A549 (cell line): ENCODE results near the gene GNA12. TPM values are rescaled to one million over a fixed set of nuclear protein-coding genes. Genes with fewer than 3 reads are reported as not detected.
A peak's percentile ranks its signal among the peaks of the same experiment; 100 is the strongest.

Source experiments
- ATAC-seq, 2 experiments: fragments of 200-7000 bp in 1 of 2; fragments of >200 bp in 1 of 2; cut with Nextera tagmentation in 1 of 2; cut with Tn5 transposase in 1 of 2; 3 replicates each; pipeline versions ENCODE4 v1.8.0 to v1.9.1; 2018 to 2020; ENCODE audit warnings: mild to moderate bottlenecking in 1 of 2, moderate library complexity in 1 of 2
- CTCF ChIA-PET: fragments of 300-600 bp; sonication (Branson Sonifier 250); formaldehyde crosslinking; extraction: SDS; loops from one replicate; lab custom pipeline; 2021; ENCODE audit warnings: antibody characterized with exemption, inconsistent platforms; lab: Yijun Ruan, JAX
- POLR2A ChIA-PET: fragments of 350-600 bp; formaldehyde crosslinking; extraction: SDS; loops from one replicate; lab custom pipeline; 2021; ENCODE audit warnings: antibody characterized with exemption, inconsistent platforms; lab: Yijun Ruan, JAX
- DNase-seq, 2 experiments: peaks; one replicate each; pipeline versions ENCODE4 v3.0.0 to v3.0.0-alpha.2; 2011 to 2016; ENCODE audit warnings: low read depth in 1 of 2, low spot score in 1 of 2
- FAIRE-seq: peaks from 2 replicates; lab custom pipeline; 2011; peaks lifted over from hg19 to GRCh38; lab: Jason Lieb, UNC
- H3K27ac ChIP-seq, 2 experiments: fragments of >200 bp; sonication (Bioruptor Twin); formaldehyde crosslinking; 3 replicates each; pipeline ENCODE4 v1.5.1; 2016 to 2017
- H3K4me1 ChIP-seq: fragments of >200 bp; sonication (Bioruptor Twin); formaldehyde crosslinking; 3 replicates; pipeline ENCODE4 v1.6.1; 2016
- H3K4me2 ChIP-seq: fragments of >200 bp; sonication (Bioruptor Twin); formaldehyde crosslinking; 3 replicates; pipeline ENCODE4 v1.6.1; 2016
- H3K4me3 ChIP-seq: fragments of >200 bp; sonication (Bioruptor Twin); formaldehyde crosslinking; 3 replicates; pipeline ENCODE4 v1.5.1; 2016
- H3K9me3 ChIP-seq: fragments of >200 bp; sonication (Bioruptor Twin); formaldehyde crosslinking; 3 replicates; pipeline ENCODE4 v1.6.1; 2016
- CEBPB ChIP-seq, 2 experiments: fragments of >200 bp in 1 of 2; sonication (Bioruptor Twin) in 1 of 2; formaldehyde crosslinking in 1 of 2; IDR thresholded peaks; 2 replicates each; pipeline ENCODE4 v1.6.1; 2012 to 2016
- CHD4 ChIP-seq: fragments of 200-600 bp; sonication (generic); IDR thresholded peaks from 2 replicates; pipeline ENCODE4 v1.6.1; 2016; ENCODE audit warnings: antibody characterized with exemption, mild to moderate bottlenecking, borderline replicate concordance
- ESRRA ChIP-seq: fragments of 150-350 bp; IDR thresholded peaks from 2 replicates; pipeline ENCODE4 v1.6.1; 2014; ENCODE audit warnings: mild to moderate bottlenecking, low read length, borderline replicate concordance
- GATA3 ChIP-seq: IDR thresholded peaks from 2 replicates; pipeline ENCODE4 v1.6.1; 2012; ENCODE audit warnings: borderline replicate concordance
- JUNB ChIP-seq: fragments of >200 bp; sonication (Bioruptor Twin); formaldehyde crosslinking; IDR thresholded peaks from 2 replicates; pipeline ENCODE4 v1.6.1; 2016
- KDM5A ChIP-seq: fragments of 200-600 bp; sonication (generic); IDR thresholded peaks from 2 replicates; pipeline ENCODE4 v1.6.1; 2016; ENCODE audit warnings: antibody characterized with exemption, mild to moderate bottlenecking
- NR3C1 ChIP-seq: fragments of >200 bp; sonication (Bioruptor Twin); formaldehyde crosslinking; IDR thresholded peaks from 3 replicates; pipeline ENCODE4 v1.6.1; 2017
- PHF8 ChIP-seq: fragments of 200-600 bp; sonication (generic); IDR thresholded peaks from 2 replicates; pipeline ENCODE4 v1.6.1; 2016; ENCODE audit warnings: low read depth, mild to moderate bottlenecking, antibody characterized with exemption, moderate library complexity, borderline replicate concordance
- RAD21 ChIP-seq, 2 experiments: fragments of >200 bp in 1 of 2; sonication (Bioruptor Twin) in 1 of 2; formaldehyde crosslinking in 1 of 2; IDR thresholded peaks in 1 of 2; conservative IDR thresholded peaks in 1 of 2; 2 replicates in 1 of 2; 3 replicates in 1 of 2; pipeline ENCODE4 v1.6.1; 2012 to 2018; ENCODE audit warnings: inconsistent platforms in 1 of 2
- SREBF2 ChIP-seq: fragments of 450-650 bp; IDR thresholded peaks from 2 replicates; pipeline ENCODE4 v1.6.1; 2014; ENCODE audit warnings: mild to moderate bottlenecking, moderate library complexity
- TP53 ChIP-seq: fragments of 250-450 bp; sonication (Bioruptor Pico); IDR thresholded peaks from 2 replicates; pipeline ENCODE4 v1.5.0; 2021; ENCODE audit warnings: mild to moderate bottlenecking, moderate library complexity
- ZC3H11A ChIP-seq: fragments of 450-650 bp; IDR thresholded peaks from 2 replicates; pipeline ENCODE4 v1.6.1; 2014; ENCODE audit warnings: antibody characterized with exemption, mild to moderate bottlenecking
- ZSCAN20 ChIP-seq: fragments of 250-450 bp; sonication (Bioruptor Pico); IDR thresholded peaks from 2 replicates; pipeline ENCODE4 v1.8.0; 2022; ENCODE audit warnings: mild to moderate bottlenecking, moderate library complexity
- WGBS: methylation state at CpG from one replicate; pipeline ENCODE4 v1.1.6; 2017; ENCODE audit errors: missing lambda C conversion rate; 5-methylcytosine and 5-hydroxymethylcytosine counted together
- polyA plus RNA-seq, 4 experiments: library from polyadenylated mRNA; depleted of rRNA in 3 of 4; stranded (reverse); fragments of >200 nt; fragmentation: RNase III in 1 of 4; extraction: RNeasy Plus Mini Kit Qiagen cat#74134 plus additional on column Dnase treatment in 1 of 4; gene quantifications; 2 replicates in 3 of 4; 3 replicates in 1 of 4; pipeline ENCODE4 v1.2.3, GENCODE V29; 2011 to 2017
- TF ChIP-seq, protein P1 (sequence below): IDR thresholded peaks from 2 replicates; pipeline ENCODE4 v1.6.1; 2012; ENCODE audit warnings: low read depth, borderline replicate concordance
- TF ChIP-seq, protein P2 (sequence below): fragments of 150-350 bp; IDR thresholded peaks from 2 replicates; pipeline ENCODE4 v1.6.1; 2014; ENCODE audit warnings: low read depth, mild to moderate bottlenecking, low read length
- TF ChIP-seq, protein P3 (sequence below): fragments of 450-650 bp; IDR thresholded peaks from 2 replicates; pipeline ENCODE4 v1.6.1; 2014; ENCODE audit warnings: antibody characterized with exemption
- TF ChIP-seq, protein P4 (sequence below): IDR thresholded peaks from 2 replicates; pipeline ENCODE4 v1.6.1; 2012
- TF ChIP-seq, protein P5 (sequence below): fragments of 250-450 bp; sonication (Bioruptor Pico); IDR thresholded peaks from 2 replicates; pipeline ENCODE4 v1.5.0; 2020; ENCODE audit warnings: low read depth, mild to moderate bottlenecking, moderate library complexity
- TF ChIP-seq, protein P6 (sequence below): fragments of >200 bp; sonication (Bioruptor Twin); formaldehyde crosslinking; IDR thresholded peaks from 3 replicates; pipeline ENCODE4 v1.6.1; 2016

Gene GNA12
- polyA plus RNA-seq, 2 of the 4 experiments (the other 2 are of a cell fraction), result 33.0 to 43.7 TPM

DNA sequence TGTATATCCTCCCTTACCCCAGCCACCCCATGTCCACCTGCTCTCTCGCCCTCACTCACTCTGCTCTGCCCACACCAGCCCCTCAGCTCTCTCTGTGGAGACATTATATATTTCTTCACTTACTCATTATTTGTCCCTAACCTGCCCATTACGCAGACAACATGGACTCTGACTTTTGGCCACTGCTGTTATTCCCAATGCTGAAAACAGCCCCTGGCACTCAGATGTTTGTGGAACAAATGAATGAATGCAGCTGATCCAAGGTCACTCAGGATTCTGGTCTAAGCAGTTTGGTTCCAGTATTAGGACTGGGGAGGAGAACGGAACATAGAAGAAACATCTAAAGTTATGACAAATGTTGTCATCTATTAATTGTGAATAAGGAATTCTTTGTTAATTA lies 26.7 kb downstream of the GNA12 start:
- DNase-seq, result no peak
- CTCF ChIA-PET, result interaction anchor here (0.6 kb wide), 1 partner anchor 347 kb away, joined by 3 read pairs; no protein-coding TSS in a partner anchor
- Histone ChIP-seq H3K4me1 (peaks cover 63% of the 10 kb centered on the region), H3K4me2 (peak overlapping the region; percentile 22; the same call in 2 of the 3 replicates), H3K9me3 (no peaks in the 10 kb centered on the region), H3K27ac (peak overlapping the region; percentile 5 to 53; a peak in 3 of 6 replicates), H3K4me3 (no peak overlapping the region)
- FAIRE-seq, result no peak
- no peak for ATAC-seq
- POLR2A ChIA-PET, result no interaction called here
- 58% methylated on average over 3 of the region's 3 CpGs for WGBS
- TF ChIP-seq SREBF2 (no peak), JUNB (no peak), ZSCAN20 (CRISPR knock-in tag) (no peak), ZC3H11A (no peak), GATA3 (no peak), KDM5A (no peak), CEBPB (IDR thresholded peaks at IDR 0.05) (no peak), RAD21 (conservative IDR thresholded peaks at IDR 0.05 in 1 of 2, IDR thresholded peaks at IDR 0.05 in 1 of 2) (no peak), TP53 (CRISPR knock-in tag) (no peak), NR3C1 (no peak)
- TF ChIP-seq, protein P1, sequence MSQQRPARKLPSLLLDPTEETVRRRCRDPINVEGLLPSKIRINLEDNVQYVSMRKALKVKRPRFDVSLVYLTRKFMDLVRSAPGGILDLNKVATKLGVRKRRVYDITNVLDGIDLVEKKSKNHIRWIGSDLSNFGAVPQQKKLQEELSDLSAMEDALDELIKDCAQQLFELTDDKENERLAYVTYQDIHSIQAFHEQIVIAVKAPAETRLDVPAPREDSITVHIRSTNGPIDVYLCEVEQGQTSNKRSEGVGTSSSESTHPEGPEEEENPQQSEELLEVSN, result no peak
- TF ChIP-seq, protein P2, sequence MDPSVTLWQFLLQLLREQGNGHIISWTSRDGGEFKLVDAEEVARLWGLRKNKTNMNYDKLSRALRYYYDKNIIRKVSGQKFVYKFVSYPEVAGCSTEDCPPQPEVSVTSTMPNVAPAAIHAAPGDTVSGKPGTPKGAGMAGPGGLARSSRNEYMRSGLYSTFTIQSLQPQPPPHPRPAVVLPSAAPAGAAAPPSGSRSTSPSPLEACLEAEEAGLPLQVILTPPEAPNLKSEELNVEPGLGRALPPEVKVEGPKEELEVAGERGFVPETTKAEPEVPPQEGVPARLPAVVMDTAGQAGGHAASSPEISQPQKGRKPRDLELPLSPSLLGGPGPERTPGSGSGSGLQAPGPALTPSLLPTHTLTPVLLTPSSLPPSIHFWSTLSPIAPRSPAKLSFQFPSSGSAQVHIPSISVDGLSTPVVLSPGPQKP, result no peak
- TF ChIP-seq, protein P3, sequence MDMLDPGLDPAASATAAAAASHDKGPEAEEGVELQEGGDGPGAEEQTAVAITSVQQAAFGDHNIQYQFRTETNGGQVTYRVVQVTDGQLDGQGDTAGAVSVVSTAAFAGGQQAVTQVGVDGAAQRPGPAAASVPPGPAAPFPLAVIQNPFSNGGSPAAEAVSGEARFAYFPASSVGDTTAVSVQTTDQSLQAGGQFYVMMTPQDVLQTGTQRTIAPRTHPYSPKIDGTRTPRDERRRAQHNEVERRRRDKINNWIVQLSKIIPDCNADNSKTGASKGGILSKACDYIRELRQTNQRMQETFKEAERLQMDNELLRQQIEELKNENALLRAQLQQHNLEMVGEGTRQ, result no peak
- TF ChIP-seq, protein P4, sequence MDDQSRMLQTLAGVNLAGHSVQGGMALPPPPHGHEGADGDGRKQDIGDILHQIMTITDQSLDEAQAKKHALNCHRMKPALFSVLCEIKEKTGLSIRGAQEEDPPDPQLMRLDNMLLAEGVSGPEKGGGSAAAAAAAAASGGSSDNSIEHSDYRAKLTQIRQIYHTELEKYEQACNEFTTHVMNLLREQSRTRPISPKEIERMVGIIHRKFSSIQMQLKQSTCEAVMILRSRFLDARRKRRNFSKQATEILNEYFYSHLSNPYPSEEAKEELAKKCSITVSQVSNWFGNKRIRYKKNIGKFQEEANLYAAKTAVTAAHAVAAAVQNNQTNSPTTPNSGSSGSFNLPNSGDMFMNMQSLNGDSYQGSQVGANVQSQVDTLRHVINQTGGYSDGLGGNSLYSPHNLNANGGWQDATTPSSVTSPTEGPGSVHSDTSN, result no peak
- TF ChIP-seq, protein P5, sequence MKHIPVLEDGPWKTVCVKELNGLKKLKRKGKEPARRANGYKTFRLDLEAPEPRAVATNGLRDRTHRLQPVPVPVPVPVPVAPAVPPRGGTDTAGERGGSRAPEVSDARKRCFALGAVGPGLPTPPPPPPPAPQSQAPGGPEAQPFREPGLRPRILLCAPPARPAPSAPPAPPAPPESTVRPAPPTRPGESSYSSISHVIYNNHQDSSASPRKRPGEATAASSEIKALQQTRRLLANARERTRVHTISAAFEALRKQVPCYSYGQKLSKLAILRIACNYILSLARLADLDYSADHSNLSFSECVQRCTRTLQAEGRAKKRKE (CRISPR knock-in tag), result no peak
- TF ChIP-seq, protein P6, sequence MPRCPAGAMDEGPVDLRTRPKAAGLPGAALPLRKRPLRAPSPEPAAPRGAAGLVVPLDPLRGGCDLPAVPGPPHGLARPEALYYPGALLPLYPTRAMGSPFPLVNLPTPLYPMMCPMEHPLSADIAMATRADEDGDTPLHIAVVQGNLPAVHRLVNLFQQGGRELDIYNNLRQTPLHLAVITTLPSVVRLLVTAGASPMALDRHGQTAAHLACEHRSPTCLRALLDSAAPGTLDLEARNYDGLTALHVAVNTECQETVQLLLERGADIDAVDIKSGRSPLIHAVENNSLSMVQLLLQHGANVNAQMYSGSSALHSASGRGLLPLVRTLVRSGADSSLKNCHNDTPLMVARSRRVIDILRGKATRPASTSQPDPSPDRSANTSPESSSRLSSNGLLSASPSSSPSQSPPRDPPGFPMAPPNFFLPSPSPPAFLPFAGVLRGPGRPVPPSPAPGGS, result no peak
- TF ChIP-seq, all 56 proteins: peak for 0

DNA sequence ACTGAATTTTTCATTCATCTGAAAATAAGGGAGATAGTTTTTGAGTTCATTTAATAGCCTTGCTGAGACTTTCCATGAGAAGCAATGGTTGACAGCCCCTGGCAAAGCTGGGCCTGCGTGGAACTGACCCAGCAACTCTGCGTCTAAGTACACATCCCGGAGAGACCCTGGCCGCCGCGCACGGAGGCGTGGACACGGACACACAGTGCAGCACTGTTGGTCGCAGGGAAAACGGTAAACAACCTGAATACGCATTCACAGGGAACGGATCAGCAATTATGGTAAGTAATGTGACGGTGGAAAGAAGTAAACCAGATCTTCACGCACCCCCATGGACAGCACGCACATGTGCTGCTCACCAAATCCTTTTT lies 28.2 kb downstream of the GNA12 start:
- DNase-seq (no peak), FAIRE-seq (no peak), ATAC-seq (no peak)
- no peak for TF ChIP-seq ESRRA
- no peak for TF ChIP-seq CHD4
- no peak for TF ChIP-seq PHF8
- Histone ChIP-seq H3K27ac (peak overlapping the region in 1 of 2 experiments; percentile 51; a peak in 2 of 6 replicates), H3K4me2 (no peak overlapping the region), H3K9me3 (no peaks in the 10 kb centered on the region), H3K4me3 (no peak overlapping the region), H3K4me1 (peaks cover 59% of the 10 kb centered on the region)
- POLR2A ChIA-PET, result no interaction called here
- WGBS, result 92% methylated on average over 16 of the region's 16 CpGs
- CTCF ChIA-PET, result interaction anchor here (1.0 to 1.3 kb wide), 3 partner anchors 8 to 55 kb away, joined by 3 to 5 read pairs (median 3); no protein-coding TSS in a partner anchor
